PC-9 (cell line): Measurements from ENCODE around the gene RNU7-1.

Experiments used
- EZH2 ChIP-seq: fragments of 200-600 bp; sonication (generic); IDR thresholded peaks from 2 replicates; pipeline ENCODE4 v1.8.0; 2017; ENCODE audit warnings: antibody characterized with exemption, low read depth
- TF ChIP-seq, protein P1 (sequence below): fragments of 200-600 bp; sonication (generic); conservative IDR thresholded peaks from 2 replicates; pipeline ENCODE4 v1.6.1; 2017; ENCODE audit warnings: mixed run types, antibody characterized with exemption, mild to moderate bottlenecking, moderate library complexity

DNA sequence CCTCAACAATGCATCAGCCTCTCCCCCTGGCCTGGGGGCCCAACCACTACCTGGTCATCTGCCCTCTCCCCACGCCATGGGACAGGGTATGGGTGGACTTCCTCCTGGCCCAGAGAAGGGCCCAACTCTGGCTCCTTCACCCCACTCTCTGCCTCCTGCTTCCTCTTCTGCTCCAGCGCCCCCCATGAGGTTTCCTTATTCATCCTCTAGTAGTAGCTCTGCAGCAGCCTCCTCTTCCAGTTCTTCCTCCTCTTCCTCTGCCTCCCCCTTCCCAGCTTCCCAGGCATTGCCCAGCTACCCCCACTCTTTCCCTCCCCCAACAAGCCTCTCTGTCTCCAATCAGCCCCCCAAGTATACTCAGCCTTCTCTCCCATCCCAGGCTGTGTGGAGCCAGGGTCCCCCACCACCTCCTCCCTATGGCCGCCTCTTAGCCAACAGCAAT lies 7.4 kb upstream of the RNU7-1 start:
- TF ChIP-seq, protein P1, sequence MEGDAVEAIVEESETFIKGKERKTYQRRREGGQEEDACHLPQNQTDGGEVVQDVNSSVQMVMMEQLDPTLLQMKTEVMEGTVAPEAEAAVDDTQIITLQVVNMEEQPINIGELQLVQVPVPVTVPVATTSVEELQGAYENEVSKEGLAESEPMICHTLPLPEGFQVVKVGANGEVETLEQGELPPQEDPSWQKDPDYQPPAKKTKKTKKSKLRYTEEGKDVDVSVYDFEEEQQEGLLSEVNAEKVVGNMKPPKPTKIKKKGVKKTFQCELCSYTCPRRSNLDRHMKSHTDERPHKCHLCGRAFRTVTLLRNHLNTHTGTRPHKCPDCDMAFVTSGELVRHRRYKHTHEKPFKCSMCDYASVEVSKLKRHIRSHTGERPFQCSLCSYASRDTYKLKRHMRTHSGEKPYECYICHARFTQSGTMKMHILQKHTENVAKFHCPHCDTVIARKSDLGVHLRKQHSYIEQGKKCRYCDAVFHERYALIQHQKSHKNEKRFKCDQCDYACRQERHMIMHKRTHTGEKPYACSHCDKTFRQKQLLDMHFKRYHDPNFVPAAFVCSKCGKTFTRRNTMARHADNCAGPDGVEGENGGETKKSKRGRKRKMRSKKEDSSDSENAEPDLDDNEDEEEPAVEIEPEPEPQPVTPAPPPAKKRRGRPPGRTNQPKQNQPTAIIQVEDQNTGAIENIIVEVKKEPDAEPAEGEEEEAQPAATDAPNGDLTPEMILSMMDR = no peak
- TF ChIP-seq EZH2 = no peak
